HEK293T (cell line): ENCODE data around the gene PPFIBP2.

Experiments
- ARNT ChIP-seq: fragments of 450-650 bp; IDR thresholded peaks from 2 replicates; pipeline ENCODE4 v1.6.1; 2017; ENCODE audit warnings: mild to moderate bottlenecking
- BHLHE40 ChIP-seq: fragments of 450-650 bp; IDR thresholded peaks from 2 replicates; pipeline ENCODE4 v1.6.1; 2016; ENCODE audit warnings: mild to moderate bottlenecking, moderate library complexity, borderline replicate concordance
- CTBP1 ChIP-seq: fragments of 450-650 bp; IDR thresholded peaks from 2 replicates; pipeline ENCODE4 v1.6.1; 2016; ENCODE audit warnings: borderline replicate concordance
- ELF4 ChIP-seq: fragments of 450-650 bp; IDR thresholded peaks from 2 replicates; pipeline ENCODE4 v1.6.1; 2017; ENCODE audit warnings: antibody characterized with exemption
- FOXA1 ChIP-seq: fragments of 450-650 bp; IDR thresholded peaks from 2 replicates; pipeline ENCODE4 v1.6.1; 2016; ENCODE audit warnings: mild to moderate bottlenecking
- FOXK2 ChIP-seq: fragments of 450-650 bp; IDR thresholded peaks from 2 replicates; pipeline ENCODE4 v1.6.1; 2016; ENCODE audit warnings: mild to moderate bottlenecking
- FOXM1 ChIP-seq: fragments of 450-650 bp; IDR thresholded peaks from 2 replicates; pipeline ENCODE4 v1.6.1; 2017; ENCODE audit warnings: mild to moderate bottlenecking, borderline replicate concordance
- HDGF ChIP-seq: fragments of 450-650 bp; IDR thresholded peaks from 2 replicates; pipeline ENCODE4 v1.6.1; 2017; ENCODE audit warnings: antibody characterized with exemption, borderline replicate concordance
- NFRKB ChIP-seq: fragments of 450-650 bp; IDR thresholded peaks from 2 replicates; pipeline ENCODE4 v1.6.1; 2016; ENCODE audit warnings: mild to moderate bottlenecking, moderate library complexity
- SP1 ChIP-seq: fragments of 450-650 bp; IDR thresholded peaks from 2 replicates; pipeline ENCODE4 v1.6.1; 2017
- SUZ12 ChIP-seq: fragments of 450-650 bp; IDR thresholded peaks from 2 replicates; pipeline ENCODE4 v1.6.1; 2016; ENCODE audit warnings: mild to moderate bottlenecking
- TARDBP ChIP-seq: fragments of 450-650 bp; IDR thresholded peaks from 2 replicates; pipeline ENCODE4 v1.6.1; 2016
- ZNF384 ChIP-seq: fragments of 450-650 bp; IDR thresholded peaks from 2 replicates; pipeline ENCODE4 v1.6.1; 2016
- TF ChIP-seq, protein P1 (sequence below): fragments of 450-650 bp; IDR thresholded peaks from 2 replicates; pipeline ENCODE4 v1.6.1; 2016

DNA sequence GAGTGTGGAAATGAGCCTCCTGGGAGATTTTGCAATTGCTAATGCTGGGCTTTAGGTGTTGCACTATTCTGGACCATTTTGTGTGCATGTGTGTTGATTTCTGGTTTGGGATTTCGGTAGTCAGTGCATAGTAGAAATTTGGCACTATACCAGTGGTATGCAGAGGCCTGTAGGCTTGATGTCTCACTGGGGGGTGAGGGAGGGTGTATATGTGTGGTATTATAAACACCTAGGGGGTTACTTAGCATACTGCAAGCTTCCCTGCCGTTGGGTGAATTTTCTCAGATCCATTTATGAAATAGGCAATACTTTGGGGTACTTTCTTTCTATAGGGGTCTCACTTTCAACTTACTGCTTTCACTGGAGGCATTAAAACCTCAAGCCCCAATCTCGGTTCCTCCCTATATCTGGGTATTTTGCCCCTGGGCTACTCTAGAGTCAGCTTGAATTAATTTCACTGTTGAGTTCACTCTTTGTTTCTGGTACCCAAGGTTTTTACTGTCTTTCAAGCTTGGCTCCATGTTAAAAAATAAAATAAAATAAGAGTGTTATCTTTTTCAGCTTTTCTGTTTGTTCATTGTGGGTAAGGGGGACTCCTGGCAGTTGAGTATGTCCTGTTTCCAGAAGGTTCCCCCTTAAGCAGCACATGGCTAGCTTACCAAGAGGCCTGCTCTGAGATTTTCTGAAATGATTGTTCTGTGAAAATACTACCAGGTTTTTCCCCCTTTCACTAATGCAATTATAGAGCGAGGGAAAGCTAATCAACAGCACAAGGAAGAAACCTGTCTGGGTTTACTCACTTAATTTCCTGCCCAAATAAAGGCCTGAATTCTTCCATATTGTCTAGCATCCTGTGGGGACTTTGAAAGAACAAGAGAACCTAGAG is 45.8 kb downstream of the PPFIBP2 start:
- TF ChIP-seq FOXA1: no peak
- TF ChIP-seq, protein P1, sequence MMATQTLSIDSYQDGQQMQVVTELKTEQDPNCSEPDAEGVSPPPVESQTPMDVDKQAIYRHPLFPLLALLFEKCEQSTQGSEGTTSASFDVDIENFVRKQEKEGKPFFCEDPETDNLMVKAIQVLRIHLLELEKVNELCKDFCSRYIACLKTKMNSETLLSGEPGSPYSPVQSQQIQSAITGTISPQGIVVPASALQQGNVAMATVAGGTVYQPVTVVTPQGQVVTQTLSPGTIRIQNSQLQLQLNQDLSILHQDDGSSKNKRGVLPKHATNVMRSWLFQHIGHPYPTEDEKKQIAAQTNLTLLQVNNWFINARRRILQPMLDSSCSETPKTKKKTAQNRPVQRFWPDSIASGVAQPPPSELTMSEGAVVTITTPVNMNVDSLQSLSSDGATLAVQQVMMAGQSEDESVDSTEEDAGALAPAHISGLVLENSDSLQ: no peak
- TF ChIP-seq CTBP1: no peak
- TF ChIP-seq ZNF384: no peak
- TF ChIP-seq HDGF: no peak
- TF ChIP-seq BHLHE40: no peak
- TF ChIP-seq FOXK2: no peak
- no peak for TF ChIP-seq FOXM1
- TF ChIP-seq ELF4: no peak
- TF ChIP-seq SUZ12: no peak
- TF ChIP-seq NFRKB: no peak
- no peak for TF ChIP-seq TARDBP
- no peak for TF ChIP-seq SP1
- no peak for TF ChIP-seq ARNT
